ENCODE results near the gene MOV10L1. TPM values are rescaled to one million over a fixed set of nuclear protein-coding genes. Genes with fewer than 3 reads are reported as not detected.

The MOV10L1 gene
- total RNA-seq, result not detected

GRCh38 chr22:50089682-50090411, at the start of gene MOV10L1:
Gene MOV10L1 (plus strand): TSS chr22:50090006. CDS start chr22:50090089, 83 bp downstream.
- Mint-ChIP-seq H3K36me3 (ENCODE audit: insufficient read depth) (no peaks in the 10 kb centered on the region), H3K27me3 (ENCODE audit: low read depth) (peaks cover 21% of the 10 kb centered on the region), H3K4me3 (no peak within 1 kb of the TSS), H3K4me1 (ENCODE audit: low read depth) (no peaks in the 10 kb centered on the region), H3K9me3 (peaks cover 7% of the 10 kb centered on the region)
- ATAC-seq (no peak), DNase-seq (no peak)

- no peak for DNase-seq
- H3K4me3 Mint-ChIP-seq, result no peak overlapping the region
- H3K36me3 Mint-ChIP-seq (ENCODE audit: insufficient read depth), result no peaks in the 10 kb centered on the region
- ATAC-seq, result no peak
- peaks cover 8% of the 10 kb centered on the region for H3K4me1 Mint-ChIP-seq (ENCODE audit: low read depth)
- H3K27me3 Mint-ChIP-seq (ENCODE audit: low read depth), result peaks cover 23% of the 10 kb centered on the region
- H3K9me3 Mint-ChIP-seq, result peaks cover 3% of the 10 kb centered on the region
Observed at GRCh38 chr22:50040717-50041116, 49.1 kb upstream of the MOV10L1 start.

- DNase-seq (no peak), ATAC-seq (no peak)
- Mint-ChIP-seq H3K9me3 (peaks cover 3% of the 10 kb centered on the region), H3K4me3 (no peak overlapping the region), H3K27me3 (ENCODE audit: low read depth) (peaks cover 23% of the 10 kb centered on the region), H3K4me1 (ENCODE audit: low read depth) (peaks cover 8% of the 10 kb centered on the region), H3K36me3 (ENCODE audit: insufficient read depth) (no peaks in the 10 kb centered on the region)
Observed at GRCh38 chr22:50041361-50042065, 48.3 kb upstream of the MOV10L1 start.

- Mint-ChIP-seq H3K27me3 (ENCODE audit: low read depth) (peaks cover 23% of the 10 kb centered on the region), H3K9me3 (no peaks in the 10 kb centered on the region), H3K36me3 (ENCODE audit: insufficient read depth) (no peaks in the 10 kb centered on the region), H3K4me3 (no peak overlapping the region), H3K4me1 (ENCODE audit: low read depth) (peaks cover 8% of the 10 kb centered on the region)
- ATAC-seq, result peak in 1 of 2 donors; percentile 28
- DNase-seq, result no peak
Observed at GRCh38 chr22:50044485-50045118, 45.2 kb upstream of the MOV10L1 start.

- DNase-seq (no peak), ATAC-seq (no peak)
- Mint-ChIP-seq H3K4me3 (no peak overlapping the region), H3K36me3 (ENCODE audit: insufficient read depth) (no peaks in the 10 kb centered on the region), H3K9me3 (no peaks in the 10 kb centered on the region), H3K27me3 (ENCODE audit: low read depth) (peaks cover 23% of the 10 kb centered on the region), H3K4me1 (ENCODE audit: low read depth) (peaks cover 8% of the 10 kb centered on the region)
Observed at GRCh38 chr22:50045211-50046018, 44.4 kb upstream of the MOV10L1 start.

GRCh38 chr22:50046019-50046415, 43.8 kb upstream of the MOV10L1 start:
- DNase-seq, result no peak

GRCh38 chr22:50046481-50047245, 43.1 kb upstream of the MOV10L1 start:
- no peaks in the 10 kb centered on the region for H3K36me3 Mint-ChIP-seq (ENCODE audit: insufficient read depth)
- H3K4me3 Mint-ChIP-seq, result no peak overlapping the region
- no peak for ATAC-seq
- H3K4me1 Mint-ChIP-seq (ENCODE audit: low read depth), result peaks cover 8% of the 10 kb centered on the region
- no peaks in the 10 kb centered on the region for H3K9me3 Mint-ChIP-seq
- DNase-seq, result no peak
- H3K27me3 Mint-ChIP-seq (ENCODE audit: low read depth), result peaks cover 27% of the 10 kb centered on the region

More at GRCh38 chr22:50046019-50046415, 43.8 kb upstream of the MOV10L1 start:
- Mint-ChIP-seq H3K4me1 (ENCODE audit: low read depth) (peaks cover 8% of the 10 kb centered on the region), H3K27me3 (ENCODE audit: low read depth) (peaks cover 25% of the 10 kb centered on the region), H3K36me3 (ENCODE audit: insufficient read depth) (no peaks in the 10 kb centered on the region), H3K9me3 (no peaks in the 10 kb centered on the region), H3K4me3 (no peak overlapping the region)
- no peak for ATAC-seq

GRCh38 chr22:50047346-50047745, 42.5 kb upstream of the MOV10L1 start:
- H3K36me3 Mint-ChIP-seq (ENCODE audit: insufficient read depth), result no peaks in the 10 kb centered on the region
- DNase-seq (no peak), ATAC-seq (no peak)
- no peak overlapping the region for H3K4me3 Mint-ChIP-seq
- no peaks in the 10 kb centered on the region for H3K9me3 Mint-ChIP-seq
- peaks cover 27% of the 10 kb centered on the region for H3K27me3 Mint-ChIP-seq (ENCODE audit: low read depth)
- H3K4me1 Mint-ChIP-seq (ENCODE audit: low read depth), result peaks cover 8% of the 10 kb centered on the region

- peaks cover 8% of the 10 kb centered on the region for H3K4me1 Mint-ChIP-seq (ENCODE audit: low read depth)
- peaks cover 18% of the 10 kb centered on the region for H3K27me3 Mint-ChIP-seq (ENCODE audit: low read depth)
- ATAC-seq (no peak), DNase-seq (no peak)
- H3K9me3 Mint-ChIP-seq, result no peaks in the 10 kb centered on the region
- no peaks in the 10 kb centered on the region for H3K36me3 Mint-ChIP-seq (ENCODE audit: insufficient read depth)
- H3K4me3 Mint-ChIP-seq, result no peak overlapping the region
Observed at GRCh38 chr22:50048061-50048765, 41.6 kb upstream of the MOV10L1 start.

GRCh38 chr22:50048836-50049235, 41.0 kb upstream of the MOV10L1 start:
- peaks cover 16% of the 10 kb centered on the region for H3K27me3 Mint-ChIP-seq (ENCODE audit: low read depth)
- DNase-seq (no peak), ATAC-seq (no peak)
- H3K4me1 Mint-ChIP-seq (ENCODE audit: low read depth), result peaks cover 6% of the 10 kb centered on the region
- H3K36me3 Mint-ChIP-seq (ENCODE audit: insufficient read depth), result no peaks in the 10 kb centered on the region
- H3K4me3 Mint-ChIP-seq, result no peak overlapping the region
- H3K9me3 Mint-ChIP-seq, result no peaks in the 10 kb centered on the region

GRCh38 chr22:50049299-50050195, 40.3 kb upstream of the MOV10L1 start:
- H3K36me3 Mint-ChIP-seq (ENCODE audit: insufficient read depth), result no peaks in the 10 kb centered on the region
- peaks cover 14% of the 10 kb centered on the region for H3K27me3 Mint-ChIP-seq (ENCODE audit: low read depth)
- DNase-seq (no peak), ATAC-seq (no peak)
- peaks cover 4% of the 10 kb centered on the region for H3K4me1 Mint-ChIP-seq (ENCODE audit: low read depth)
- no peaks in the 10 kb centered on the region for H3K9me3 Mint-ChIP-seq
- no peak overlapping the region for H3K4me3 Mint-ChIP-seq

GRCh38 chr22:50051930-50052329, 37.9 kb upstream of the MOV10L1 start:
- ATAC-seq, result no peak

More at GRCh38 chr22:50051930-50052329, 37.9 kb upstream of the MOV10L1 start:
- Mint-ChIP-seq H3K4me1 (ENCODE audit: low read depth) (no peaks in the 10 kb centered on the region), H3K9me3 (no peaks in the 10 kb centered on the region), H3K36me3 (ENCODE audit: insufficient read depth) (no peaks in the 10 kb centered on the region), H3K4me3 (no peak overlapping the region), H3K27me3 (ENCODE audit: low read depth) (peaks cover 32% of the 10 kb centered on the region)
- no peak for DNase-seq
